ENCODE data around the gene EVA1A. TPM values are rescaled to one million over a fixed set of nuclear protein-coding genes. Genes with fewer than 3 reads are reported as not detected.

The EVA1A gene
- total RNA-seq, 1 experiment from 2014 or later = 0.21 TPM

DNA sequence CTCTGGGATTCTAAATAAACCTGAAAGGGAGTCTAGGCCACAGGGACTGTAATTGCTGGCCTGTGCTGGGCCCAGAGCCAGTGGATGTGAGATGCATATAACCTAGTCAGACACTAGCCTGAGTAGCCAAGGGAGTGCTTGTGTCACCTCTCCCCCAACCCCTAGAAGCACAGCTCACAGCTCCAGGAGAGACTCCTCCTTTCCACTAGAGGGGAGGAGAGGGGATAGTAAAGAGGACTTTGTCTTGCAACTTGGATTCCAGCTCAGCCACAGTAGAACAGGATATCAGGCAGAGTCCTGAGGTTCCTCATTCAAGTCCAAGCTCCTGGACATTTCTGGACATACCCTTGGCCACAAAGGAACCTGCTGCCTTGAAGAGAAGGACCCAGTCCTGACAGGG lies 18.4 kb upstream of the EVA1A start:
- in situ Hi-C loops (cut with HindIII; ENCODE audit: low pct_unique_long_range_greater_than_20kb, low sequenced_read_pairs) (no loop called here), intact Hi-C loops (cut with micrococcal nuclease; ENCODE audit: unreplicated experiment) (no loop called here)
- H3K36me3 ChIP-seq (ENCODE audit: control insufficient read depth, insufficient read depth, low read length) = no peaks in the 10 kb centered on the region
- TF ChIP-seq, protein P1, sequence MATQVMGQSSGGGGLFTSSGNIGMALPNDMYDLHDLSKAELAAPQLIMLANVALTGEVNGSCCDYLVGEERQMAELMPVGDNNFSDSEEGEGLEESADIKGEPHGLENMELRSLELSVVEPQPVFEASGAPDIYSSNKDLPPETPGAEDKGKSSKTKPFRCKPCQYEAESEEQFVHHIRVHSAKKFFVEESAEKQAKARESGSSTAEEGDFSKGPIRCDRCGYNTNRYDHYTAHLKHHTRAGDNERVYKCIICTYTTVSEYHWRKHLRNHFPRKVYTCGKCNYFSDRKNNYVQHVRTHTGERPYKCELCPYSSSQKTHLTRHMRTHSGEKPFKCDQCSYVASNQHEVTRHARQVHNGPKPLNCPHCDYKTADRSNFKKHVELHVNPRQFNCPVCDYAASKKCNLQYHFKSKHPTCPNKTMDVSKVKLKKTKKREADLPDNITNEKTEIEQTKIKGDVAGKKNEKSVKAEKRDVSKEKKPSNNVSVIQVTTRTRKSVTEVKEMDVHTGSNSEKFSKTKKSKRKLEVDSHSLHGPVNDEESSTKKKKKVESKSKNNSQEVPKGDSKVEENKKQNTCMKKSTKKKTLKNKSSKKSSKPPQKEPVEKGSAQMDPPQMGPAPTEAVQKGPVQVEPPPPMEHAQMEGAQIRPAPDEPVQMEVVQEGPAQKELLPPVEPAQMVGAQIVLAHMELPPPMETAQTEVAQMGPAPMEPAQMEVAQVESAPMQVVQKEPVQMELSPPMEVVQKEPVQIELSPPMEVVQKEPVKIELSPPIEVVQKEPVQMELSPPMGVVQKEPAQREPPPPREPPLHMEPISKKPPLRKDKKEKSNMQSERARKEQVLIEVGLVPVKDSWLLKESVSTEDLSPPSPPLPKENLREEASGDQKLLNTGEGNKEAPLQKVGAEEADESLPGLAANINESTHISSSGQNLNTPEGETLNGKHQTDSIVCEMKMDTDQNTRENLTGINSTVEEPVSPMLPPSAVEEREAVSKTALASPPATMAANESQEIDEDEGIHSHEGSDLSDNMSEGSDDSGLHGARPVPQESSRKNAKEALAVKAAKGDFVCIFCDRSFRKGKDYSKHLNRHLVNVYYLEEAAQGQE (IDR thresholded peaks at IDR 0.05; ENCODE audit: insufficient read depth in 1 of 2, low read depth in 2 of 2, low read length in 1 of 2) = no peak
- TF ChIP-seq SIN3A (IDR thresholded peaks at IDR 0.05; ENCODE audit: borderline replicate concordance, insufficient read depth, low read depth, low read length) (no peak), POLR2AphosphoS5 (IDR thresholded peaks at IDR 0.05; ENCODE audit: low read depth, low read length) (no peak), TCF7L2 (IDR thresholded peaks at IDR 0.05; ENCODE audit: low read depth, low read length) (no peak), CTCF (IDR thresholded peaks at IDR 0.05) (no peak)
- H3K27me3 ChIP-seq (ENCODE audit: control insufficient read depth, insufficient read depth, low read length) = no peaks in the 10 kb centered on the region
- no peaks in the 10 kb centered on the region for H3K9me3 ChIP-seq (ENCODE audit: control insufficient read depth, insufficient read depth, low read depth, low read length)
- H3K27ac ChIP-seq (ENCODE audit: low read length) = no peak overlapping the region
- H3K4me1 ChIP-seq (ENCODE audit: control insufficient read depth, insufficient read depth, low read length) = no peaks in the 10 kb centered on the region
- no peak for ATAC-seq
- no peak overlapping the region for H3K4me3 ChIP-seq (ENCODE audit: low read depth in 2 of 2, low read length in 2 of 2)
- DNase-seq (ENCODE audit: low read depth, low spot score) = no peak
- CTCF ChIA-PET = no interaction called here
- POLR2A ChIA-PET = no interaction called here
- BruUV-seq (replicated peaks) = no TSS peak

GRCh38 chr2:75577280-75577679 lies 16.5 kb upstream of the EVA1A start:
- H3K4me3 ChIP-seq (ENCODE audit: low read depth in 2 of 2, low read length in 2 of 2) = no peak overlapping the region
- no TSS peak for BruUV-seq (replicated peaks)
- in situ Hi-C loops (cut with HindIII; ENCODE audit: low pct_unique_long_range_greater_than_20kb, low sequenced_read_pairs) (no loop called here), intact Hi-C loops (cut with micrococcal nuclease; ENCODE audit: unreplicated experiment) (no loop called here)
- H3K9me3 ChIP-seq (ENCODE audit: control insufficient read depth, insufficient read depth, low read depth, low read length) = no peaks in the 10 kb centered on the region
- H3K36me3 ChIP-seq (ENCODE audit: control insufficient read depth, insufficient read depth, low read length) = no peaks in the 10 kb centered on the region
- ChIA-PET POLR2A (no interaction called here), CTCF (no interaction called here)
- H3K27ac ChIP-seq (ENCODE audit: low read length) = no peak overlapping the region
- no peaks in the 10 kb centered on the region for H3K27me3 ChIP-seq (ENCODE audit: control insufficient read depth, insufficient read depth, low read length)
- H3K4me1 ChIP-seq (ENCODE audit: control insufficient read depth, insufficient read depth, low read length) = no peaks in the 10 kb centered on the region
- no peak for DNase-seq (ENCODE audit: low read depth, low spot score)
- TF ChIP-seq CTCF (IDR thresholded peaks at IDR 0.05) = no peak
- TF ChIP-seq TCF7L2 (IDR thresholded peaks at IDR 0.05; ENCODE audit: low read depth, low read length) = no peak
- TF ChIP-seq, protein P1 (IDR thresholded peaks at IDR 0.05; ENCODE audit: insufficient read depth in 1 of 2, low read depth in 2 of 2, low read length in 1 of 2) = no peak
- TF ChIP-seq POLR2AphosphoS5 (IDR thresholded peaks at IDR 0.05; ENCODE audit: low read depth, low read length) = no peak
- TF ChIP-seq SIN3A (IDR thresholded peaks at IDR 0.05; ENCODE audit: borderline replicate concordance, insufficient read depth, low read depth, low read length) = no peak
- ATAC-seq = no peak

Data from Panc1 (cell line).